Right lung (tissue), 5 donors: ENCODE data around the gene TMED4. TPM values are rescaled to one million over a fixed set of nuclear protein-coding genes. Genes with fewer than 3 reads are reported as not detected.
"Not testable (repeated sequence)": the region's sequence is repeated elsewhere in the genome, so short reads cannot be mapped to it uniquely, and the experiment has no call there.

Experiments used
- DNase-seq, 2 donors: peaks; one replicate each; pipeline ENCODE4 v3.0.0-alpha.2; 2013
- polyA plus RNA-seq, 5 donors: library from polyadenylated mRNA; unstranded; fragments of 120-200 nt; gene quantifications; one replicate each; pipeline versions ENCODE4 v1.2.1 to v1.2.3, GENCODE V29; 2013; ENCODE audit warnings: inconsistent platforms in 1 of 5, low replicate concordance in 1 of 5; ENCODE audit not compliant: insufficient read length in 5 of 5, insufficient read depth in 1 of 5

Gene TMED4
- polyA plus RNA-seq, 5 donors = 88.1 to 104 (median 93.4) TPM

DNA sequence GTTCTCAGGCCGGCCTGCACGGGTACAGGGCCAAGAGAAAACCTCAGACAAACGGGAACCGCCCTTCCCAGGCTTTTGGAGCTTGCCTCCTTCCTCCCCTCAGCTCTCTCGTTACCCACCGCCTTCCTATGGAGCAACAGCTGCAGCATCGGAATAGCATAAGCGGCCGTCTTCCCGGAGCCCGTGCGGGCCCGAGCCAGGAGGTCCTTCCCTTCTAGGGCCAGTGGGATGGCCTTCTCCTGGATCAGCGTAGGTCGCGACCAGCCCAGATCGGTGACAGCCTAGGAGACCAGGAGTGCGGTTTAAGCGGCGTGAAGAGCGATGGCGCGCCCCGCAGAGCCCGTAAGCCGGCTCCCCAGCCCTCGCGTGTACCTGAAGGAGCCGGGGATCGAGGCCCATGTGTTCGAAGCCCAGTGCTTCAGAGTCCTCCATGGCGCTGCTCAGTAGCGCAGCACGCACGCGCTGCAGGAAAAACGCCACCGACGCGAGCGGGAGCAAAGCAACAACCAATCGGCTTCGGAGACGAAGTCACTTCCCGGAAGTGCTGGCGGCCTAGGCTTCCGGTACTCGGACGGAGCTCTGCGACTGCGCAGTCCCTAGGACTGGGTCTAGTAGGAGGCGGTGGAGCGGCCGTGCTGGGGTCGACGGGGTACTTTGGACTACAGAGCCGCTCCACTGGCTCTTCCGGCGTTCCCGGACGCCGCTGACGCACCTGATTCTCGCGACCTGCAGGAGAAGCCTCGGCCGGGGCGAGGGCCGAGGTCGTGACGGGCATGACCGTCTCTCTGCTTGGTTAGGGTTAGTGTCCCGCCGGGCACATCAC, 8.4 kb downstream of the TMED4 start, which contains the start of gene DDX56:
Gene DDX56, minus strand, starts transcription at position 445 of the 823 bp plus-strand sequence. Its CDS starts 13 bp downstream, at position 432.
- peak; percentile 90 to 94 for DNase-seq

DNA sequence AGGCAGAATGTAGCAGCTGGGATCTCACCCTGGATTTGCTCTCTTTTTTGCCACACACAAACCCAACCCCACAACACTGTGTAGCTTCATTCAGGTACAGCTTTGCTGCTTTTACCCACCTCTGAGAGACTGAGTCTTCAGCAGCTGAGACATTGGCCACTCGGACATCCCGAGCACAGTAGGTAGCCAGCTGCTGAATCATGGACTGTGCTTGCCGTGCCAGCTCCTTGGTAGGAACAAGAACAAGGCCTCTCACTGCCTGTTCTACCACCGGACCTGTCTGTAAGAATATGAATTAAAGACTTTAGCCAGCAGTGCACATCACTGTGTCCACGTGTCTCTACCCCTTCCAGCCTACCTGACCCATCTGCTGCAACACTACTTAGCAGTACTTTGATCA, 9.3 kb downstream of the TMED4 start:
- no peak for DNase-seq

DNA sequence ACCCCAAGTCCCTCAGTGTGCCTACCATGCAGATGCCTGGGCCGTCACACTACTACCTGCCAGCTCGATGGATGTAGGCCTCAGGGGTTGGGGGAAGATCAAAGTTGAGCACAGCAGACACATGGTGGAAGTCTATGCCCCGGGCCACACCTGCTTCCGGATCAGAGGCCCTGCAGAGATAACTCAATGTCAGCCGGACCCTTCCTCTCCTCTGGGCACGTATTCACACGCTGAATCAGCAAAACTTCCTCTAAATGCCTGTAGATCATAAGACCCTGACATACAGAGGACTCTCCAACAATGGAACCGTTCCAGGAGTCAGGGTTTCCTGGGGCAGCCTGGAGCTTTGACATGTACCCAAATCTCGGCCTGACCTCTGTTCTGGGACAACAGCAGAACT, 12.1 kb downstream of the TMED4 start:
- no peak for DNase-seq

DNA sequence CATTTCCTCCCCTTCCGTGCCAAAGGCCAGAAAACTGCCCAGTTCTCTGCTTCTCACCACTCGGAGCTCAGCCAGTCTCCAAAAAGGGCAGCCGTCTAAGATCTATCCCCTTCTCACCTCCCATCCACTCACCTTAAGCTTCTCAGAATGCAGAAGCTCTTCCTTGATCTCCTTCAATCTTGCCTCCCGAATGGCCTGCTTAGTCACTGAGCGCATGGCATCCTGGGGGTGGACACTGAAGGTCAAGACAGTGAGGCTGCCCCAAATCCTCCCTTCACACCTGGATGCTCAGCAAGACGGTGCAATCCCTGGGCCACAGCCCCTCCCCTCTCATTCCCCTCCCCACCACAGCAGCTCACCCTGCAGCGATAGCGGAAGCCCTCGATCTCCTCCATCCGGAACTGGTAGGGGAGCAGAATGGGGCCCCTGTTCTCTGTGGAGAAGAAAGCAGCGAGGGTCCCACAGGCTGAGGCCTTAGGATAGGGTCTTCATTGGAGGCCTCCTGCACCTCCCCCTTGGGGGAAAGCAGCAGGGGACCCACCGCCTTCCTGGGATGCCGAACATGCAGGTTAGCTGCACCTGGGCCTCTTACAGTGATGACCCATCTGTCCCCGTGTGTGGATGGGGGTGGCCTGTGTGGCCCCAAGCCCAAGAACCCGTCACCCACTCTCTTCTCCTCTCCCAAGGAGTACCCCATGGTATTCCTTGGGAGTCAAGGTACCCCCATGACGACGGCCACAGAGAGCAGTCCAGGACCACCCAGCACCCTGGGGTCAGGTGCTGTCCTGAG, 13.1 kb downstream of the TMED4 start:
- no peak for DNase-seq

DNA sequence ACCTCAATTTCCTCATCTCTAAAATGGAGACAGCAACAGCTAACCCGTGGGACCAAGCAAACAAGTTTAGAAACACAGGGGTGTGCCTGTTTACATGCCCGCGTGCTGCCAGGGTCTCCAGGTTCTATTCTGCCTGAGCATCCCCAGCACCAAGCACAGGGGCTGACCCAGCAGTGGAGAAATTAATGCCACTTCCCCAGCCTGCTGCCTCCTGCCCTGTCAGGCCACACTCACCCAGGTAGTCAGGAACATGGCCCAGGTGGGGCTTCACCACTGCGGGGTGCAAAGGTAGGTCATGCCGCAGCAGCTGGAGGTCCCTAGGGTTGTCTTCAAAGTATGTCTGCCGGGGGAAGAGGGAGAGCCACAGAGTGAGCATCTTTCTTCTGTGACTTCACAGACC, 14.1 kb downstream of the TMED4 start:
- no peak for DNase-seq

DNA sequence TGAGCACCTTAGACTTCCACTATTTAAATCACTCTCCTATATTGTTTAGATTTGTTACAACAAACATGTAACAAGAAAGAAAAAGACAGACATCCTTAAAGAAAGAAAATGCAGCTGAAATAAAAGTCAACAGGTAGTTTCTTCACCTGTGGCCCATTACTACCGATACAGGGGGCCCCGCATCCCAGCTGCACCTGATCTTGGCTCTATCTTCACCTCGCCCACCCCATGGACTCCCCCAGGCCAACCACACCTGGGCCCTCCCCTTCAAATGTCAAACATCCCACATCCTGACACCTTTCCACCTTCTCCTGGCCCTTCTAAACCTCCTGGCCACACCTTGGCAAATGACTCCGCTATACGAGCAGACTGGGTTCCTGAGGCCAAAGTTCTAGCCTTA, 15.4 kb downstream of the TMED4 start:
- no peak for DNase-seq

DNA sequence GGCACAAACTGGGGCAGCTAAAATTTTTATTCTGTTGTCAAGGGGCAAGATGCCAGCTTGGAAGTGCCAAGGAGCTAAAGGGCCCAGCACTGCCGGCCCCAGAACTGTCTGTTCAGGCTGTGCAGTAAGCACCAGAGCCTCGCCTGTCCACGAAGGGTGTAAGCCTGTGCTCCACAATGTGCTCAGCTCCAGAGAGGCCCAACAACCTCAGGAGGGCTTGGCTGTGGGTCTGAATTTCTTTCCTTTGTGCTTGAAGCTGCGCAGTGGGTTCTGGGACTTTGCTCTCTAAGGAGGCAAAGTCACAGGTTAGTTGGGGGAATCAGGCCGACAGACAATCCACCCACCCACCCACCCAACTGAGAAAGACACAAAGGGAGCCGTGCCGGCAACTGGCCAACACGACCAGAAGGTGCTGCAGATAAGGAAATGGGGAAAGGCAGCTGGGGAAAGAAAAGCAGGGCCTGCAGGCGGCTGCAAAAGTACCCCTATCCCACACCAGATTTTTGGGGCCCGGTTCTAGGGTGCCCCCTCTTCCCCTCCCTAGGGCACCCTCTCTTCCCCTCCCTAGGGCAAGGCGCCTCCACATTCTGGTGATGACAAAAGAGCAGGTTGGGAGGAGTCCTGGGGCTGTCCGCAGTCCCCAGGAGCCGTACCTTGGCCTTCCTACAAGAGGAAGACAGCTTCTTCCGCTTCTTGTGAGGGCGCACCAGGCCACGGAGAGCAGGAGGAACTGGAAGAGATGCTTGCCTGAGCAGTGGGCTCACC, 16.1 kb downstream of the TMED4 start:
- no peak for DNase-seq

DNA sequence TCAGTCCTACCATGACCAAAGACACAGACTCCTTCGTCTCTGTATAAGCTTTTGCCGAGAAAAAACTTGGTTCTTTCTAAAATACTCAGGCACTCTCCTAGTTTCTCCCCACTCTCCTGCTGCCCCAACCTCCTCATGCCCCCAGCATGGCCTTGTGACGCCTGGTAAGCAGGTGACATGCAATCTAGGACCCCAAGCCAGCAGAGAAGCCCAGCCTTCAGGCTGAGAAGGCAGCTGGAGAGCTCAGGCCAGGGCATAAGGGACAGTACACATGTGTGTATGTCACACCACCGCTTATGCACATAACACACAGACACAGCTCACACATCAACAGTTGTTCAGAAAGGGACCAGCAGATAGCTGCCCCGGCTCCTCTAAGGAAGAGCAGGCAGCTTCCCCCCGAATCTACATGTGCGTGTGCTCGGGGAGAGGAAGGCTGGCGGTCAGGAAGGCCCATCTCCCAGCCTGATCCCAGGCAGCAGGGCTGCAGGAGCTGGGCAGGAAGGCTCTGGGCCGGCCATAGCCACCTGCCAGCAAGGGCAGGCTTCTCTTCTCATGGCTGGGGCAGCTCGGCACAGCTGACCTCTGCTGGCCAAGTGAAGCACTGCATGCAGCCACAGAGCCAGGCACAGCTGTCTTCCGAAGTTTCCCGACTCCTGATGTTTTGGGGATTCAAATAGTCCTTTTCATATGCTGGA, 16.8 kb downstream of the TMED4 start:
- peak in 1 of 2 donors; percentile 30 for DNase-seq

DNA sequence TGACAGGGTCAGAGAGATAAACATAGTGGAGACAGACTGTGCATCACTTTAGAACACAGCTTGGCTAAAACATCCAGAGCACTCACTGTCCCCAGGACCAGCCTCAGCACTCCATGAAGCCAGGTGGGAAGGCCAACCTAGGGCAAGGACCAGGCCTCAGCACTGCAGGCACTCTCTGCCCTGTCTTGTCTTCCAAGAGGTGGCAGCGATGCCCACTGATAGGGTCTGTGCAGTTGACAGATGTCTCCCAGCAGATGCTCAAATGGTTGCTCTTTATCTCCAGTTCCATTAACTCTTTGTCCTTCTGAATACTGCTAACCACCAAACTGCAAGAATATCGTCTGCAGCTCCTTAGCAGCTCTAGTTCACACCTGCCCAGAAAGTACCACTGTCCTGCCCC, 17.4 kb downstream of the TMED4 start:
- DNase-seq = no peak

DNA sequence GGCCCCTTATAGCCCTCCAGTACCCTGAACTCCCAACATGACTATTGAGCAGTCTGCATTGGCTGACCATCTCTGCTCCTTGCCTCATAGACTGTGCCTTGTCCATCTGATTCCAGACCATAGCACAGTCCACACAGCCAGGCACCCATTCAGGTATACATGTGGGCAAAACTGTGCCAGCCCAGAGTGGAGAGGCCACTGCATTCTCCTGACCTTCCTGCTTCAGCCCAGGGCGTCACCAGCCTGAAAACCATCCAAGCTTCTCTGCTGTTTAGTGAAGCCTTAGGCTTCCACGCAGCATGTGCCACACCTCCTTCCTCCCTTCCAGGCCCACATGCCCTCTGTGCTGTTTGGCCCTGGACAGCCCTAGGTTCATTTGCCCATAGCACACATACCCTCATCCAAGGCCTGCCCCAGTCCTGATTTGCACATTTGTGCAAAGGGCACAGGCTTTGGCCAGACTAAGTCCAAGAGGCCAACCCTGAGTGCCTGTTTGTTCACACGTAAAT, 18.8 kb downstream of the TMED4 start:
- DNase-seq = no peak

DNA sequence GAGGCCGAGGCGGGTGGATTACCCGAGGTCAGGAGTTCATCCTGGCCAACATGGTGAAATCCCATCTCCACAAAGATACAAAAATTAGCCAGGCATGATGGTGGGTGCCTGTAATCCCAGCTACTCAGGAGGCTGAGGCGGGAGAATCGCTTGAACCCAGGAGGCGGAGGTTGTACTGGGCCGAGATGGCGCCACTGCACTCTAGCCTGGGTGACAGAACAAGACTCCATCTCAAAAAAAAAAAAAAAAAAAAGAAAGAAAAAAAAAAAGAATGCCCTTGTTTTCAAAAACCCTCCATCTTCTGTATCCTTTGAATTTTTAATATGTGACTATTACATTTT, 19.4 kb downstream of the TMED4 start:
- not testable (repeated sequence) for DNase-seq

DNA sequence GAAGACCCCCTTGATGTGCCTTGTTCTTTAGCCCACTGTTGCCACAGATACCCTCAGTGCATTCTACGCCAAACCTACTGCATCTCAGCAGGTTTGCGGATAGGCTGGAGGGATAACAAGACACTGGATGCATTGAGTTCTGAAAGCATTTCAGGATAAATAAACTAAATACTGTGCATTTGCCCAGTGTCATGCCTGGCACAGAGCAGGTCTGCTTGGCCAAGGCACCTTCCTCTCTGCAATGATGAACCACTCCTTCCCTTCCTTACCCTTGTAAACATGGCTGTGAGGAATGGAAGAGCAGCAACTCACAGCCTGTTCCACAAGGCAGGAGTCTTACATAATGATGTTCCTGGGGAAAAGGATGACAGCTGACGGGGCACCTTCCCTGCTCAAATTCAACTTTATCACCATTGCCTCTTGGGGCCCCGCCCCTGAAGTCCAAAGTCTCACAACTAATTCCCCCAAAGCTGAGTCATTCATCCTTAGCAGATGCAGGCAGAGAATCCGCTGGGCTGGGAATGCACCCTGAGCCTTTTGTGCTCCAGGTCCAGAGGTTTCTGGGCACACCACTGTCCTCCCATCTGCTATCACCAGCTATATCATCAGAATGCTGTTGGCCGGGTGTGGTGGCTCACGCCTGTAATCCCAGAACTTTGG, 19.9 kb downstream of the TMED4 start:
- no peak for DNase-seq

DNA sequence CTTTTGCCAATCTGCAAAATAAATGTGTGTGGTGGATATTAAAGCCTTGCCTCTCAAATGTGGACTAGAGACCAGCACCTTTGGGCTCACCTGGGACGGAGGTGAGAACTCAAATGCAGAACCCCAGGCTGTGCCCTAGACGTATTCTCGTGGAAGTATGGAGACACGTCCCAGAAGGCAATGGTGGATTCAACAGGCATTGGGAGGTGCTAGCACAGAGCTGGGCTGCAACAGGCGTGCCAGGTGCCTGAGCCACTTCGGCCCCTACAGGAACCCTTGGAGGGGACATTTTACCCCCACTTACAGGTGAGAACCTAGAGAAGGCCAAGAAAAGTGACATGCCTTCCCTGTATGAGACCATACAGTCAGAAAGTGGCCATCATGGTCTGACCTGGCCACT, 20.6 kb downstream of the TMED4 start:
- DNase-seq = no peak

DNA sequence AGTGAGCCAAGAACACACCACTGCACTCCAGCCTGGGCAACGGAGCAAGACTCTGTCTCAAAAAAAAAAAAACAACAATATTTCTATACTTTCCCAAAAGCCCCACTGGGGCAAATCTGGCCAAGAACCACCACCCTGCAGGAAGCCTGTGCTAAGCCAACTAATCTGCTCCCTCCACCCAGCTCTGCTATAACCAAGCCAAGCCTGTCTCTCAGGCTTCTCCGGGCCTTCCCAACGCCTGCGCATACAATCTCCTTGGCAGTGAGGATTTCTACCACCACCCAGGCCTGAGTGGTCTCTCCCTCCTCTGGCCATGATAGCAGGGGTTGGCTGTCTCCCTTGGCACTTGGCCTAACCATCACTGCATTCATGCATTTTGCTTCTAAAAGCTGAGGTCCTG, 22.5 kb downstream of the TMED4 start:
- DNase-seq = no peak

DNA sequence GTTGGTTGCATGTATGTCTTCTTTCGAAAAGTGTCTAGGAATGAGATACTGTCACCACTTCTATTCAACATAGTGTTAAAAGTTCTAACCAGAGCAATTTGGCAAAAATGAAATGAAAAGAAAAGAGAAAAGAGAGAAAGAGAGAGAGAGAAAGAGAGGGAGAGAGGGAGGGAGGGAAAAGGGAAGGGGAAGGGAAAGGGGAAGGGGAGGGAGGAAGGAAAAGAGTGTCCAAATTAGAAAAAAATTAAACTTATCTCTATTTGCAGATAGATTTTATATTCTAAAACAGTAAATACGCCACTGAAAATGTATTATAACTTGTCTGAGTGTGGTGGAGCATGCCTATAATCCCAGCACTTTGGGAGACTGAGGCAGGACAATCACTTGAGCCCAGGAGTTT, 24.5 kb downstream of the TMED4 start:
- DNase-seq = no peak

DNA sequence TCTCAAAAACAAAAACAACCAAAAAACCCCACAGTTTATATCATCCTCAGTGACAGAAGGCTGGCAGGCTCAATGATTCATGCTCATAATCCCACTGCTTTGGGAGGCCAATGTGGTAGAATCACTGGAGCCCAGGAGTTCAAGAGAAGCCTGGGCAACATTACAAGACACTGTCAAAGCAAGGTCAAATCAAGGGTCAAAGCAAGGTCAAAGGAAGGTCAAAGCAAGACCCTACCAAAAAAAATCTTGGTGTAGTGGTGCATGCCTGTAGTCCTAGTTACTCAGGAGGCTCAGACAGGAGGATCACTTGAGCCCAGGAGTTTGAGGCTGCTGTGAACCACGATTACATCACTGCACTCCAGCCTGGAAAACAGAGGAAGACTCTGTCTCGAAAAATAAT, 26.7 kb downstream of the TMED4 start:
- DNase-seq = no peak

DNA sequence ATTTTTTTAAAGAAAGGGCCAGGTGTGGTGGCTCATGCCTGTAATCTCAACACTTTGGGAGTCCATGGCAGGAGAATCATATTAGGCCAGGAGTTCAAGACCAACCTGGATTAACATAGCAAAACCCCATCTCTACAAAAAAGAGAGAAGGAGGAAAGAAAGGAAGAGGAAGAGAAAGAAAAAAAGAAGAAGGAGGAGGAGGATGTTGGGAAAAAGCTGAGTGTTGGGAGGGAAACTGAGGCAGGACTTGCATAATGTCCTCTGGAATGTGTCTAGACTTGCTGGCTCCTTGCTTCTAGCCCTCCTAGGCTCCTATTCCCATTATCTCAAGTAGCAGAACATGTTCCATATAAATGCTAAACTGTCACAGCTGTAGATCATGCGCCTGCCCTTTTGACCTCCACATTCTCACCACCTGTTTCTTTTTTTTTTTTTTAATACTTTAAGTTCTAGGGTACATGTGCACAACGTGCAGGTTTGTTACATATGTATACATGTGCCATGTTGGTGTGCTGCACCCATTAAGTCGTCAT, 29.5 kb downstream of the TMED4 start:
- not testable (repeated sequence) for DNase-seq

DNA sequence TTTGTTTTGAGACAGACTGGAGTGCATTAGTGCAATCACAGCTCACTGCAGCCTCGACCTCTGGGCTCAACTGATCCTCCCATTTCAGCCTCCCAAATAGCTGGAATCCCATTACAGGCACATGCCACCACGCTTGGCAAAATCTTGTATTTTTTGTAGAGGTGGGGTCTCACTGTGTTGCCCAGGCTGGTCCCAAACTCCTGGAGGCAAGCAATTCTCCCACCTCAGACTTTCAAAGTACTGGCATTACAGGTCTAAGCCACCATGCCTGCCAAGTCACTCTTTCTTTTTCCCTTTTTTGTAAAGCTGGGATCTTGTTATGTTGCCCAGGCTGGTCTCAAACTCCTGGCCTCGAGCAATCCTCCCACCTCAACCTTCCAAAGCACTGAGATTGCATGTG, 32.6 kb downstream of the TMED4 start:
- no peak for DNase-seq

DNA sequence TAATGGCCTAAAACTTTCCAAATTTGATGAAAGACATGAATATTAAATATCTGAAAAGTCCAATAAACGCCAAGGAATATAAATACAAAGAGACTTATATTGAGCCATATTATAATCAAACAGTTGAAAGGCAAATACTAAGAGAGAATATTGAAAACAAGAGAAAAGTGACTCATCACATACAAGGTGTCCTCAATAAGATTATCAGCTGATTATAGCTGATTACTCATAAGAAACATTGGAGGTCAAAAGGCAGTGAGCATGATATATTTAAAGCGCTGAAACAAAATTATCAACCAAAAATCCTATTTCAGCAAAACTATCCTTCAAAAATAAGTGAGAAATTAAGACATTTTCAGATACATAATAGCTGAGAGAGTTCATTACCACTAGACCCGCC, 33.1 kb downstream of the TMED4 start:
- no peak for DNase-seq

DNA sequence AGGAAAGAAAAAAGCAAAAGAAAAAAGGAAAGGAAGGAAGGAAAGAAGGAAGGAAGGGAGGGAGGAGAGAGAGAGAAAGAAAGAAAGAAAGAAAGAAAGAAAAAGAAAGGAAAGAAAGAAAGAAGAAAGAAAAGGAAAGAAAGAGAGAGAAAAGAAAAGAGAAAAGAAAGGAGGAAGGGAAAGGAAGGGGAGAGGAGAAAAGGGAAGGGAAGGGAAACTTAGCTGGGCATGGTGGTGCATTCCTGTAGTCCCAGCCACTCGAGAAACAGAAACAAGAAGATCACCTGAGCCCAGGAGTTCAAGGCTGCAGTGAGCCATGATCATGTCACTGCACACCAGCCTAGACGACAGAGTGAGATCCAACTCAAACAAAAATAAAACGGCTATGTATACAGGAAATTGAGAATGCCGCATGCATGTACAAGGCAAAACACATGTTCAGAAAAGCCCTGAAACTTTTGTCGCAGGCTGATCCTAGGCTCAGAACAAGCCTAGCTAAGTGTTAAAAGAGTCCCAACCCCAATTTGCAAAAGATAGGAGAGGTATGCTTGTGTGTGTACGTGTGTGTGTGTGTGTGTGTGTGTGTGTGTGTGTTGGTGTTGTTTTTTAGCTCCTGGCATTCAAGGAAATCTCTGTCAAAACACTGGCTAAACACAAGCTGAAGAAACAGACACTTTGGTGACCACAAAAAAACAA, 34.3 kb downstream of the TMED4 start:
- DNase-seq = no peak
